MCF 10A (cell line): ENCODE measurements around the gene PRXL2A. TPM values are rescaled to one million over a fixed set of nuclear protein-coding genes. Genes with fewer than 3 reads are reported as not detected.

Experiments used
- BruUV-seq: library from RNA; stranded (reverse); fragments of 400-500 nt; replicated peaks from 2 replicates; lab custom pipeline; 2021; lab: Mats Ljungman, UMichigan
- CTCF ChIA-PET: fragments of 300-600 bp; sonication (Branson Sonifier 250); formaldehyde crosslinking; extraction: SDS; loops from one replicate; lab custom pipeline; 2021; ENCODE audit warnings: antibody characterized with exemption, inconsistent platforms; lab: Yijun Ruan, JAX
- POLR2A ChIA-PET: fragments of 300-600, 350-650 bp; sonication (Branson Sonifier 250); formaldehyde crosslinking; extraction: SDS; loops from one replicate; lab custom pipeline; 2020; ENCODE audit warnings: antibody characterized with exemption, inconsistent platforms; lab: Yijun Ruan, JAX
- DNase-seq: peaks from one replicate; pipeline ENCODE4 v3.0.0-alpha.2; 2018; ENCODE audit not compliant: unreplicated experiment
- H3K27ac Mint-ChIP-seq: one replicate; pipeline ENCODE4 v1.8.0; 2022; ENCODE audit warnings: mild to moderate bottlenecking, low read depth, mixed read lengths; ENCODE audit not compliant: unreplicated experiment
- H3K27me3 Mint-ChIP-seq: one replicate; pipeline ENCODE4 v1.8.0; 2022; ENCODE audit warnings: mixed read lengths; ENCODE audit not compliant: insufficient read depth, unreplicated experiment
- H3K36me3 Mint-ChIP-seq: one replicate; pipeline ENCODE4 v1.8.0; 2022; ENCODE audit warnings: mild to moderate bottlenecking, moderate library complexity, mixed read lengths; ENCODE audit not compliant: insufficient read depth, unreplicated experiment
- H3K4me1 Mint-ChIP-seq: one replicate; pipeline ENCODE4 v1.8.0; 2022; ENCODE audit warnings: mixed read lengths; ENCODE audit not compliant: insufficient read depth, unreplicated experiment
- H3K4me3 Mint-ChIP-seq: one replicate; pipeline ENCODE4 v1.8.0; 2022; ENCODE audit warnings: mild to moderate bottlenecking, moderate library complexity, mixed read lengths; ENCODE audit not compliant: unreplicated experiment
- H3K9me3 Mint-ChIP-seq: one replicate; pipeline ENCODE4 v1.8.0; 2022; ENCODE audit warnings: mixed read lengths; ENCODE audit not compliant: unreplicated experiment
- CTCF ChIP-seq: fragments of 200-600 bp; IDR thresholded peaks from one replicate; pipeline ENCODE4 v1.8.0; 2022; ENCODE audit warnings: antibody characterized with exemption, mild to moderate bottlenecking; ENCODE audit not compliant: unreplicated experiment
- intact Hi-C: fragments of 100-400 bp; cut with micrococcal nuclease; formaldehyde crosslinking; loops from 2 replicates; pipeline ENCODE4 v1.14.1; 2022
- total RNA-seq: library from RNA; stranded (reverse); gene quantifications from 2 replicates; pipeline ENCODE4 v1.2.3, GENCODE V29; 2022

PRXL2A gene
- total RNA-seq, 1 experiment from 2014 or later: 6.7 TPM

- intact Hi-C loops: no loop called here
- no peak for DNase-seq
- Mint-ChIP-seq H3K36me3 (peaks cover 39% of the 10 kb centered on the region), H3K9me3 (no peaks in the 10 kb centered on the region), H3K27ac (no peak overlapping the region), H3K4me3 (no peak overlapping the region), H3K4me1 (peaks cover 37% of the 10 kb centered on the region), H3K27me3 (no peaks in the 10 kb centered on the region)
- CTCF ChIA-PET: interaction anchor here (0.6 to 7.4 kb wide), 5 partner anchors 8 to 110 kb away, joined by 3 to 36 read pairs (median 4); no protein-coding TSS in a partner anchor
- POLR2A ChIA-PET: interaction anchor here (0.9 to 3.3 kb wide), 3 partner anchors 11 to 14 kb away, joined by 3 to 28 read pairs (median 4); no protein-coding TSS in a partner anchor
- no TSS peak for BruUV-seq
- no peak for TF ChIP-seq CTCF
These were observed 77.8 kb downstream of the PRXL2A start for GRCh38 chr10:80485946-80486764.

Other genes starting within 250 kb of the PRXL2A start
- gene ANXA11, start 203.0 kb upstream of the PRXL2A start, total RNA-seq: 68.5 and 93.8 TPM in 2 replicates
- gene MAT1A, start 118.9 kb upstream of the PRXL2A start, total RNA-seq: 0.26 TPM in 1 of 2 replicates, not detected in the other
- gene DYDC1, start 51.8 kb upstream of the PRXL2A start, total RNA-seq: not detected in 2 replicates
- not detected in 2 replicates for gene DYDC2, start 51.8 kb upstream of the PRXL2A start, total RNA-seq
- gene TSPAN14, start 45.8 kb downstream of the PRXL2A start, total RNA-seq: 46.9 and 53.7 TPM in 2 replicates
- not detected in 2 replicates for gene SH2D4B, start 129.4 kb downstream of the PRXL2A start, total RNA-seq